Spleen (tissue), 11 donors: ENCODE data around the gene FLCN. TPM values are rescaled to one million over a fixed set of nuclear protein-coding genes. Genes with fewer than 3 reads are reported as not detected.
A peak's percentile ranks its signal among the peaks of the same experiment; 100 is the strongest.

ENCODE experiments used
- DNase-seq: peaks from one replicate; pipeline ENCODE4 v3.0.0-alpha.2; 2020
- H3K27ac ChIP-seq, 8 donors: fragments of 200-600 bp; sonication (generic) in 7 of 8; 1 replicate in 4 of 8; 2 replicates in 4 of 8; pipeline versions ENCODE4 v1.5.0 to v1.8.0; 2016 to 2021; ENCODE audit warnings: inconsistent platforms in 4 of 8, mild to moderate bottlenecking in 4 of 8, moderate library complexity in 1 of 8
- H3K27me3 ChIP-seq, 7 donors: fragments of 200-600 bp; sonication (generic) in 6 of 7; replicated peaks in 1 of 7; 1 replicate in 4 of 7; 2 replicates in 3 of 7; pipeline versions ENCODE4 v1.5.0 to v1.8.0; 2016 to 2021; ENCODE audit warnings: inconsistent platforms in 3 of 7, mild to moderate bottlenecking in 1 of 7
- H3K36me3 ChIP-seq, 6 donors: fragments of 200-600 bp; sonication (generic) in 5 of 6; 1 replicate in 4 of 6; 2 replicates in 2 of 6; pipeline versions ENCODE4 v1.5.0 to v1.8.0; 2016 to 2021; ENCODE audit warnings: inconsistent platforms in 2 of 6
- H3K4me1 ChIP-seq, 6 donors: fragments of 200-600 bp; sonication (generic) in 5 of 6; 1 replicate in 3 of 6; 2 replicates in 3 of 6; pipeline versions ENCODE4 v1.5.0 to v1.8.0; 2016 to 2021; ENCODE audit warnings: inconsistent platforms in 3 of 6
- H3K4me3 ChIP-seq, 8 donors: fragments of 200-600 bp; sonication (generic) in 7 of 8; 1 replicate in 4 of 8; 2 replicates in 4 of 8; pipeline versions ENCODE4 v1.5.0 to v1.8.0; 2016 to 2021; ENCODE audit warnings: inconsistent platforms in 4 of 8, mild to moderate bottlenecking in 4 of 8, moderate library complexity in 2 of 8
- H3K9me3 ChIP-seq, 8 donors: fragments of 200-600 bp; sonication (generic) in 7 of 8; 1 replicate in 4 of 8; 2 replicates in 4 of 8; pipeline versions ENCODE4 v1.5.0 to v1.8.0; 2016 to 2021; ENCODE audit warnings: inconsistent platforms in 4 of 8
- POLR2A ChIP-seq, 3 donors: fragments of 450-650 bp; IDR thresholded peaks; one replicate each; pipeline ENCODE4 v1.5.1; 2017; ENCODE audit warnings: antibody characterized with exemption in 3 of 3, mild to moderate bottlenecking in 1 of 3
- POLR2AphosphoS5 ChIP-seq, 3 donors: sonication (generic); formaldehyde crosslinking; IDR thresholded peaks; one replicate each; pipeline ENCODE4 v1.5.1; 2017; ENCODE audit warnings: antibody characterized with exemption in 3 of 3
- WGBS, 5 donors: extraction: QIAGEN DNeasy Blood & Tissue Kit in 3 of 5; methylation state at CpG; one replicate each; pipeline versions ENCODE4 v1.1.5 to v1.1.7; 2013 to 2018; 5-methylcytosine and 5-hydroxymethylcytosine counted together
- intact Hi-C: fragments of 100-400 bp; cut with DNase I; formaldehyde crosslinking; loops from one replicate; pipeline ENCODE4 v1.15.0; 2023; ENCODE audit warnings: low total_unique reads
- polyA plus RNA-seq, 3 donors: library from polyadenylated mRNA; stranded (reverse); fragments of 200-250 nt; gene quantifications; one replicate each; pipeline ENCODE4 v1.2.1, GENCODE V29; 2013
- small RNA-seq, 4 donors: library from RNA; depleted of rRNA; stranded (forward); fragments of <200 nt; gene quantifications; one replicate each; pipeline ENCODE3, GENCODE V24; 2016
- total RNA-seq, 7 donors: library from RNA; depleted of rRNA in 3 of 7; stranded (reverse); fragments of >200 nt in 3 of 7; fragmentation: NEBNext Ultra II Directional in 4 of 7; extraction: Animal tissue kit (Norgen Biotek cat#: 25700) in 4 of 7; gene quantifications; one replicate each; pipeline versions ENCODE4 v1.1.0 to v1.2.1, GENCODE V29; 2016 to 2021
- TF ChIP-seq, protein P1 (sequence below), 11 experiments: fragments of 200-600 bp in 7 of 11; fragments of 450-650 bp in 4 of 11; sonication (generic) in 4 of 11; IDR thresholded peaks in 8 of 11; conservative IDR thresholded peaks in 3 of 11; 1 replicate in 7 of 11; 2 replicates in 4 of 11; pipeline versions ENCODE4 v1.4.0 to v1.8.0; 2016 to 2021; ENCODE audit warnings: antibody characterized with exemption in 11 of 11, inconsistent platforms in 4 of 11, mild to moderate bottlenecking in 1 of 11
- donor health status: healthy with polysubstance abuse.
- donor health status: DM: no; HTN: no; CAD: no; lungs with moderate emphysema.
- donor health status: DM: no; HTN: no; CAD: no.
- donor health status: Bipolar disorder and iron deficiency.
- donor health status: healthy.
- donor health status: DM: no; HTN: no; CAD: no.
- donor health status: DM: yes; HTN: yes; CAD: no.

FLCN gene
- total and polyA plus RNA-seq, 10 donors: 9.1 to 91.6 (median 72.3) TPM

DNA sequence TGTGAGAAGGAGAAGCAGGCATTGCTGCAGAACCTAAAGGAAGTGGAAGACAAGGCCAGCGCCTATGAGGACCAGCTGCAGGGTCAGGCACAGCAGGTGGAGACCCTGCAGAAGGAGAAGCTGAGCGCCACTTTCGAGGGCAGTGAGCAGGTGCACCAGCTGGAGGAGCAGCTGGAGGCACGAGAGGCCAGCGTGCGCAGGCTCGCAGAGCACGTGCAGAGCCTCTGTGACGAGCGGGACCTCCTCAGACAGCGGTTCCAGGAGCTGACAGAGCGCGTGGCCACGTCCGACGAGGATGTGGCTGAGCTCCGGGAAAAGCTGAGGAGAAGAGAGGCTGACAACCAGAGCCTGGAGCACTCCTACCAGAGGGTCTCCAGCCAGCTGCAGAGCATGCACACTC lies 72.3 kb downstream of the FLCN start:
- Histone ChIP-seq H3K27ac (no peak overlapping the region), H3K4me1 (peaks cover 0 to 22% (median 0%) of the 10 kb centered on the region in 6 donors), H3K9me3 (no peaks in the 10 kb centered on the region), H3K27me3 (no peaks in the 10 kb centered on the region), H3K4me3 (no peak overlapping the region), H3K36me3 (peaks cover 0 to 100% (median 94%) of the 10 kb centered on the region in 6 donors)
- 91 to 94% (median 92%) methylated on average over 17 of the region's 17 CpGs for WGBS, 5 donors
- TF ChIP-seq POLR2AphosphoS5 (IDR thresholded peaks at IDR 0.05) (peak in 1 of 3 donors; percentile 11), POLR2A (IDR thresholded peaks at IDR 0.05) (no peak)
- TF ChIP-seq, protein P1, sequence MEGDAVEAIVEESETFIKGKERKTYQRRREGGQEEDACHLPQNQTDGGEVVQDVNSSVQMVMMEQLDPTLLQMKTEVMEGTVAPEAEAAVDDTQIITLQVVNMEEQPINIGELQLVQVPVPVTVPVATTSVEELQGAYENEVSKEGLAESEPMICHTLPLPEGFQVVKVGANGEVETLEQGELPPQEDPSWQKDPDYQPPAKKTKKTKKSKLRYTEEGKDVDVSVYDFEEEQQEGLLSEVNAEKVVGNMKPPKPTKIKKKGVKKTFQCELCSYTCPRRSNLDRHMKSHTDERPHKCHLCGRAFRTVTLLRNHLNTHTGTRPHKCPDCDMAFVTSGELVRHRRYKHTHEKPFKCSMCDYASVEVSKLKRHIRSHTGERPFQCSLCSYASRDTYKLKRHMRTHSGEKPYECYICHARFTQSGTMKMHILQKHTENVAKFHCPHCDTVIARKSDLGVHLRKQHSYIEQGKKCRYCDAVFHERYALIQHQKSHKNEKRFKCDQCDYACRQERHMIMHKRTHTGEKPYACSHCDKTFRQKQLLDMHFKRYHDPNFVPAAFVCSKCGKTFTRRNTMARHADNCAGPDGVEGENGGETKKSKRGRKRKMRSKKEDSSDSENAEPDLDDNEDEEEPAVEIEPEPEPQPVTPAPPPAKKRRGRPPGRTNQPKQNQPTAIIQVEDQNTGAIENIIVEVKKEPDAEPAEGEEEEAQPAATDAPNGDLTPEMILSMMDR (IDR thresholded peaks at IDR 0.05 in 8 of 11, conservative IDR thresholded peaks at IDR 0.05 in 3 of 11): no peak
- no peak for DNase-seq
- intact Hi-C loops: no loop called here

DNA sequence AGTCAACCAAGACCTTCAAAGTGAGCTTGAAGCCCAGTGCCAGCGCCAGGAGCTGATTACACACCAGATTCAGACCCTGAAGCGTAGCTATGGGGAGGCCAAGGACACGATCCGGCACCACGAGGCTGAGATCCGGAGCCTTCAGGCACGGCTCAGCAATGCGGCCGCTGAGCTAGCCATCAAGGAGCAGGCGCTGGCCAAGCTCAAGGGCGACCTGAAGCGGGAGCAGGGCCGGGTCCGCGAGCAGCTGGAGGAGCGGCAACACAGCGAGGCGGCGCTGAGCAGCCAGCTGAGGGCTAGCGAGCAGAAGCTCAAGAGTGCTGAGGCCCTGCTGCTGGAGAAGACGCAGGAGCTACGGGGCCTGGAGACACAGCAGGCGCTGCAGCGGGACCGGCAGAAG lies 72.8 kb downstream of the FLCN start:
- DNase-seq: no peak
- WGBS, 5 donors: 86 to 97% (median 89%) methylated on average over 19 to 25 of the region's 25 CpGs
- intact Hi-C loops: no loop called here
- peak; percentile 26 to 71 (median 64) for TF ChIP-seq POLR2AphosphoS5 (IDR thresholded peaks at IDR 0.05)
- TF ChIP-seq, protein P1 (IDR thresholded peaks at IDR 0.05 in 8 of 11, conservative IDR thresholded peaks at IDR 0.05 in 3 of 11): no peak
- Histone ChIP-seq H3K36me3 (peaks cover 0 to 100% (median 94%) of the 10 kb centered on the region in 6 donors), H3K27me3 (no peaks in the 10 kb centered on the region), H3K9me3 (no peaks in the 10 kb centered on the region), H3K4me3 (no peak overlapping the region), H3K4me1 (peaks cover 0 to 22% (median 0%) of the 10 kb centered on the region in 6 donors), H3K27ac (no peak overlapping the region)

Small RNA genes lying within 50 kb of the gene (small RNA-seq; reads per million reads assigned to genes)
- 0 reads per million in 4 donors for gene RNU6-767P

Other genes starting within 250 kb of the FLCN start
- gene MPRIP, start 194.7 kb downstream of the FLCN start, total RNA-seq: 100 to 1,000 TPM; 120 to 309 (median 197) TPM
- 100 to 1,000 TPM in 1 of 3 donors, 10 to 100 TPM in 2; 52.3 to 114 (median 83.0) TPM for gene MPRIP, start 194.7 kb downstream of the FLCN start, polyA plus RNA-seq
- gene PLD6, start 30.8 kb downstream of the FLCN start, total RNA-seq: 1 to 10 TPM; 1.4 to 5.6 (median 3.7) TPM
- 1 to 10 TPM; 2.2 to 3.9 (median 3.0) TPM for gene PLD6, start 30.8 kb downstream of the FLCN start, polyA plus RNA-seq
- 10 to 100 TPM; 36.5 to 58.9 (median 47.5) TPM for gene COPS3, start 44.1 kb upstream of the FLCN start, total RNA-seq
- 10 to 100 TPM; 29.9 to 39.1 (median 39.1) TPM for gene COPS3, start 44.1 kb upstream of the FLCN start, polyA plus RNA-seq
- 1 to 10 TPM; 1.9 to 3.6 (median 2.8) TPM for gene NT5M, start 66.2 kb upstream of the FLCN start, total RNA-seq
- gene NT5M, start 66.2 kb upstream of the FLCN start, polyA plus RNA-seq: 1 to 10 TPM; 1.2 to 2.6 (median 2.1) TPM
- gene MED9, start 239.8 kb upstream of the FLCN start, total RNA-seq: 10 to 100 TPM; 13.8 to 19.2 (median 16.6) TPM
- 10 to 100 TPM in 2 of 3 donors, 1 to 10 TPM in 1; 8.5 to 13.7 (median 10.3) TPM for gene MED9, start 239.8 kb upstream of the FLCN start, polyA plus RNA-seq